ENCODE data around the gene SLC27A2.
"Not testable (repeated sequence)": the region's sequence is repeated elsewhere in the genome, so short reads cannot be mapped to it uniquely, and the experiment has no call there.

SLC27A2 gene

GRCh38 chr15:50144341-50145120, 37.5 kb upstream of the SLC27A2 start:
- no peaks in the 10 kb centered on the region for H3K27me3 ChIP-seq (ENCODE audit: insufficient read depth, low read length)
- no peak overlapping the region for H3K9ac ChIP-seq (ENCODE audit: low read depth, low read length)
- peaks cover 12% of the 10 kb centered on the region; the same call in 1 of the 2 replicates for H3K4me1 ChIP-seq (ENCODE audit: insufficient read depth, low read length)
- H3K4me3 ChIP-seq (ENCODE audit: low read length) = no peak overlapping the region
- no peak overlapping the region for H3K27ac ChIP-seq (ENCODE audit: low read depth, low read length)
- H3K36me3 ChIP-seq (ENCODE audit: insufficient read depth, low read length) = no peaks in the 10 kb centered on the region
- H3K9me3 ChIP-seq (ENCODE audit: insufficient read depth, low read depth, low read length) = no peaks in the 10 kb centered on the region
- WGBS = 78% methylated on average over 6 of the region's 6 CpGs

DNA sequence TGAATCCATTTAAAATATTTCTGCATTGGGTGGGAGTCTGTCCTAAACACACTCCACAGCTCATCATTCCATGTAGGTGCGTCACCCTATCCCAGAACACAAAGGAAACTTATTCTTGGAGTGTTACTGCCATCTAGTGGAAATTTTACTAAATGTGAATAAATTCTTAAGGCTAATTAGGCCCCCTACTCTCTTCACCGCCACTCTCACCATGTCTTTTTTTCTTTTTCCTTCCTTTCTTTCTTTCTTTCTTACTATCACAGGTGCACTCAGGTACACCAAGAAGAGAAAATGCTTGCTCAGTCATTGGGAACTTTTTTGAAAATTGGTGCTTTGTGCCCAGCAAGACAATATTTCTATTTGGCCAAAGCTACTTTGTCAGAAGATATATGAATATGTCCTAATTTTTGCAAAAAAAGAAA, 36.5 kb upstream of the SLC27A2 start:
- no peaks in the 10 kb centered on the region for H3K27me3 ChIP-seq (ENCODE audit: insufficient read depth, low read length)
- H3K4me1 ChIP-seq (ENCODE audit: insufficient read depth, low read length) = peaks cover 12% of the 10 kb centered on the region; the same call in 1 of the 2 replicates
- no peak overlapping the region for H3K27ac ChIP-seq (ENCODE audit: low read depth, low read length)
- H3K4me3 ChIP-seq (ENCODE audit: low read length) = no peak overlapping the region
- 21% methylated on average over 1 of the region's 2 CpGs for WGBS
- no peak overlapping the region for H3K9ac ChIP-seq (ENCODE audit: low read depth, low read length)
- H3K9me3 ChIP-seq (ENCODE audit: insufficient read depth, low read depth, low read length) = no peaks in the 10 kb centered on the region
- no peaks in the 10 kb centered on the region for H3K36me3 ChIP-seq (ENCODE audit: insufficient read depth, low read length)

GRCh38 chr15:50146632-50147031, 35.4 kb upstream of the SLC27A2 start:
- H3K4me3 ChIP-seq (ENCODE audit: low read length) = no peak overlapping the region
- WGBS = 78% methylated on average over 2 of the region's 2 CpGs
- no peak overlapping the region for H3K9ac ChIP-seq (ENCODE audit: low read depth, low read length)
- no peaks in the 10 kb centered on the region for H3K36me3 ChIP-seq (ENCODE audit: insufficient read depth, low read length)
- peaks cover 12% of the 10 kb centered on the region; the same call in 1 of the 2 replicates for H3K4me1 ChIP-seq (ENCODE audit: insufficient read depth, low read length)
- H3K27ac ChIP-seq (ENCODE audit: low read depth, low read length) = no peak overlapping the region
- H3K9me3 ChIP-seq (ENCODE audit: insufficient read depth, low read depth, low read length) = no peaks in the 10 kb centered on the region
- no peaks in the 10 kb centered on the region for H3K27me3 ChIP-seq (ENCODE audit: insufficient read depth, low read length)

DNA sequence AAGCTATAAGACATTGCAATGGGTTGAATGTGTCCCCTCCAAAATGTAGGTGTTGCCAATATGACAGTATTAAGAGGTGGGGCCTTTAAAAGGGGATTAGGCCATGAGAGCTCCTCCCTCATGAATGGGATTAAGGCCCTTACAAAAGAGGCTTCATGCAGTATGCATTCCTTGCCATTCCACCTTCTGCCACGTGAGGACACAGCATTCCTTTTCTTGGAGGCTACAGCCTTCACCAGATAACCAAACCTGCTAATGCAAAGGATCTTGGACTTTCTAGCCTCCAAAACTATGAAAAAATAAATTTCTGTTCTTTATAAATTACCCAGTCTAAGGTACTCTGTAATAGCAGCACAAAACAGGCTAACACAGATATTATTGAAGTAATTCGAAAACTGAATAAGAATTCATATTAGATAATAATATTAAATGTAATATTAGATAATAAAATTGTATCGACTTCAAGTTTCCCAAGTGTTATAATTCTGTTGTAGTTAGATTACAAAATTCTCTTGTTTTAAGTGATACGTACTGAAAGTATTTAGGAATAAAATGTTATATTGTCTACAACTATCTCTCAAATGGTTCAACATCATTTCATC, 33.5 kb upstream of the SLC27A2 start:
- Histone ChIP-seq H3K9ac (ENCODE audit: low read depth, low read length) (no peak overlapping the region), H3K27me3 (ENCODE audit: insufficient read depth, low read length) (no peaks in the 10 kb centered on the region), H3K4me1 (ENCODE audit: insufficient read depth, low read length) (peaks cover 12% of the 10 kb centered on the region; the same call in 1 of the 2 replicates), H3K36me3 (ENCODE audit: insufficient read depth, low read length) (no peaks in the 10 kb centered on the region), H3K4me3 (ENCODE audit: low read length) (no peak overlapping the region), H3K27ac (ENCODE audit: low read depth, low read length) (no peak overlapping the region), H3K9me3 (ENCODE audit: insufficient read depth, low read depth, low read length) (no peaks in the 10 kb centered on the region)
- WGBS = 69% methylated on average over 3 of the region's 4 CpGs

DNA sequence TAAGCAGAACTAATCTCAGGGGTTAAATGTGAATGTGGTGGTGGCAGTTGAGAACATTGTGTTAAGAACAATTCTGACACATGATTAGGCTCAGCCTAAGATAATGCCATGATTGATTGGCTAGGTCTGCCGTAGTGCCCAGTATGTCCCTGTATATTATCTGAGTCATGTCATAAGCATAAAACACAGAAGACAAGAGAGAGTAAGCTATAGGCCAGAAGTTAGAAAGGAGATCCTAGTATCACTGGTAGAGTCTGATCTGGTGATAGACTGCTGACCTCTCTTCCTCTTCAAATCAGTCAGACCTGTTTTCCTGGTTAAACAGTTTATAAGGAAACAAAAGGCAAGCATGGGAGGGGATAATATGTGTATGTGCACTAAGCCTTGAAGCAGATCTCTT, 32.9 kb upstream of the SLC27A2 start:
- Histone ChIP-seq H3K9ac (ENCODE audit: low read depth, low read length) (no peak overlapping the region), H3K27ac (ENCODE audit: low read depth, low read length) (no peak overlapping the region), H3K36me3 (ENCODE audit: insufficient read depth, low read length) (no peaks in the 10 kb centered on the region), H3K27me3 (ENCODE audit: insufficient read depth, low read length) (no peaks in the 10 kb centered on the region), H3K9me3 (ENCODE audit: insufficient read depth, low read depth, low read length) (no peaks in the 10 kb centered on the region), H3K4me1 (ENCODE audit: insufficient read depth, low read length) (peaks cover 12% of the 10 kb centered on the region; the same call in 1 of the 2 replicates), H3K4me3 (ENCODE audit: low read length) (no peak overlapping the region)
- WGBS = 71% methylated on average over 1 of the region's 1 CpG

DNA sequence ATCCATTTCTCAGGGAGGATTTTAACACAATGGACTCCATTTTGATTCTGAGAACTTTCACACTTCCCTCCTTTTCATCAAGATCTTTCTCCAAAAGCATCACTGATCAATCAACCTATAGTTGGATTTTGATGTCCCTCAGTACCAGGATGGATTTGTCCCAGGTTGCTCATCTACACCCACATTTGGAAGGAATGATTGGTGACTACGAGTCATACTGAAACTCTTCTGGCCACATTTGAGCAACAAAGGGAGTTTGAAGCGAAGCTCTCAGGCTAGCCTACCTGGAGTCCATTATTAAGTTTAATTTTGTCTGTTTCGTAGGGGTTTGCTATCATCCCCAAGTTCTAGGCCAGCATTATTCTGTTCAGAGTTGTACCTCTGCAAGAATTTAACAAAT, 31.6 kb upstream of the SLC27A2 start:
- no peak overlapping the region for H3K9ac ChIP-seq (ENCODE audit: low read depth, low read length)

GRCh38 chr15:50150851-50151250, 31.1 kb upstream of the SLC27A2 start:
- no peak overlapping the region for H3K9ac ChIP-seq (ENCODE audit: low read depth, low read length)
- no peaks in the 10 kb centered on the region for H3K36me3 ChIP-seq (ENCODE audit: insufficient read depth, low read length)
- H3K9me3 ChIP-seq (ENCODE audit: insufficient read depth, low read depth, low read length) = no peaks in the 10 kb centered on the region; the same call in 1 of the 2 replicates
- H3K4me3 ChIP-seq (ENCODE audit: low read length) = no peak overlapping the region
- H3K4me1 ChIP-seq (ENCODE audit: insufficient read depth, low read length) = peaks cover 5% of the 10 kb centered on the region; the same call in 1 of the 2 replicates
- H3K27ac ChIP-seq (ENCODE audit: low read depth, low read length) = no peak overlapping the region
- no peaks in the 10 kb centered on the region for H3K27me3 ChIP-seq (ENCODE audit: insufficient read depth, low read length)

More for the DNA sequence above, 31.6 kb upstream of the SLC27A2 start:
- H3K27me3 ChIP-seq (ENCODE audit: insufficient read depth, low read length) = no peaks in the 10 kb centered on the region
- H3K4me1 ChIP-seq (ENCODE audit: insufficient read depth, low read length) = peaks cover 5% of the 10 kb centered on the region; the same call in 1 of the 2 replicates
- 95% methylated on average over 3 of the region's 3 CpGs for WGBS
- no peaks in the 10 kb centered on the region for H3K36me3 ChIP-seq (ENCODE audit: insufficient read depth, low read length)
- no peaks in the 10 kb centered on the region for H3K9me3 ChIP-seq (ENCODE audit: insufficient read depth, low read depth, low read length)
- no peak overlapping the region for H3K4me3 ChIP-seq (ENCODE audit: low read length)
- H3K27ac ChIP-seq (ENCODE audit: low read depth, low read length) = no peak overlapping the region

- H3K36me3 ChIP-seq (ENCODE audit: insufficient read depth, low read length) = no peaks in the 10 kb centered on the region
- peaks cover 5% of the 10 kb centered on the region; the same call in 1 of the 2 replicates for H3K4me1 ChIP-seq (ENCODE audit: insufficient read depth, low read length)
- no peak overlapping the region for H3K27ac ChIP-seq (ENCODE audit: low read depth, low read length)
- H3K9me3 ChIP-seq (ENCODE audit: insufficient read depth, low read depth, low read length) = peaks cover under 1% of the 10 kb centered on the region; the same call in 1 of the 2 replicates
- 94% methylated on average over 2 of the region's 2 CpGs for WGBS
- no peak overlapping the region for H3K9ac ChIP-seq (ENCODE audit: low read depth, low read length)
- no peak overlapping the region for H3K4me3 ChIP-seq (ENCODE audit: low read length)
- H3K27me3 ChIP-seq (ENCODE audit: insufficient read depth, low read length) = no peaks in the 10 kb centered on the region
These were observed 30.5 kb upstream of the SLC27A2 start for GRCh38 chr15:50151476-50151875.

DNA sequence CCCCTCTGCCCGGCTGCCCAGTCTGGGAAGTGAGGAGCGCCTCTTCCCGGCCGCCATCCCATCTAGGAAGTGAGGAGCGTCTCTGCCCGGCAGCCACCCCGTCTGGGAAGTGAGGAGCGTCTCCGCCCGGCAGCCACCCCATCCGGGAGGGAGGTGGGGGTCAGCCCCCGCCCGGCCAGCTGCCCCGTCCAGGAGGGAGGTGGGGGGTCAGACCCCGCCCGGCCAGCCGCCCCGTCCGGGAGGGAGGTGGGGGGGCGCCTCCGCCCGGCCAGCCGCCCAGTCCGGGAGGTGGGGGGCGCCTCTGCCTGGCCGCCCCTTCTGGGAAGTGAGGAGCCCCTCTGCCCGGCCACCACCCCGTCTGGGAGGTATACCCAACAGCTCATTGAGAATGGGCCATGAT, 23.8 kb upstream of the SLC27A2 start:
- not testable (repeated sequence) for H3K27ac ChIP-seq (ENCODE audit: low read depth, low read length); H3K9me3 ChIP-seq (ENCODE audit: insufficient read depth, low read depth, low read length); H3K27me3 ChIP-seq (ENCODE audit: insufficient read depth, low read length); H3K9ac ChIP-seq (ENCODE audit: low read depth, low read length); H3K36me3 ChIP-seq (ENCODE audit: insufficient read depth, low read length); H3K4me3 ChIP-seq (ENCODE audit: low read length); H3K4me1 ChIP-seq (ENCODE audit: insufficient read depth, low read length)
- WGBS = 92% methylated on average over 28 of the region's 28 CpGs

GRCh38 chr15:50162969-50163718, 18.9 kb upstream of the SLC27A2 start:
- WGBS = 82% methylated on average over 2 of the region's 2 CpGs
- Histone ChIP-seq H3K36me3 (ENCODE audit: insufficient read depth, low read length) (no peaks in the 10 kb centered on the region), H3K4me1 (ENCODE audit: insufficient read depth, low read length) (no peaks in the 10 kb centered on the region), H3K4me3 (ENCODE audit: low read length) (no peak overlapping the region), H3K9me3 (ENCODE audit: insufficient read depth, low read depth, low read length) (no peaks in the 10 kb centered on the region), H3K27ac (ENCODE audit: low read depth, low read length) (no peak overlapping the region), H3K9ac (ENCODE audit: low read depth, low read length) (no peak overlapping the region), H3K27me3 (ENCODE audit: insufficient read depth, low read length) (no peaks in the 10 kb centered on the region)
